WTC11 (cell line): Measurements from ENCODE around the gene GPC6. TPM values are rescaled to one million over a fixed set of nuclear protein-coding genes. Genes with fewer than 3 reads are reported as not detected.

ENCODE experiments used
- ATAC-seq: fragments of 200-7000 bp; cut with Tn5 transposase; 2 replicates; pipeline ENCODE4 v1.10.0; 2021; ENCODE audit warnings: mild to moderate bottlenecking, moderate library complexity
- CTCF ChIA-PET: fragments of 300-600 bp; sonication (Branson Sonifier 250); formaldehyde crosslinking; loops from one replicate; lab custom pipeline; 2021; ENCODE audit warnings: antibody characterized with exemption; lab: Charles Lee
- POLR2A ChIA-PET: fragments of 350-600 bp; sonication (Branson Sonifier 250); formaldehyde crosslinking; loops from one replicate; lab custom pipeline; 2021; ENCODE audit warnings: antibody characterized with exemption; lab: Charles Lee
- DNase-seq: peaks from one replicate; pipeline ENCODE4 v3.0.0; 2021; ENCODE audit warnings: low spot score
- H3K27ac Mint-ChIP-seq: 2 replicates; pipeline ENCODE4 v1.8.0; 2021; ENCODE audit warnings: mixed read lengths
- H3K27me3 Mint-ChIP-seq: 2 replicates; pipeline ENCODE4 v1.8.0; 2021; ENCODE audit warnings: low read depth, mild to moderate bottlenecking, moderate library complexity, mixed read lengths
- H3K36me3 Mint-ChIP-seq: 2 replicates; pipeline ENCODE4 v1.8.0; 2021; ENCODE audit warnings: mixed read lengths
- H3K4me1 Mint-ChIP-seq: 2 replicates; pipeline ENCODE4 v1.8.0; 2022; ENCODE audit warnings: mixed read lengths
- H3K4me3 Mint-ChIP-seq: 2 replicates; pipeline ENCODE4 v1.8.0; 2021; ENCODE audit warnings: mild to moderate bottlenecking, moderate library complexity, mixed read lengths
- H3K9me3 Mint-ChIP-seq: 2 replicates; pipeline ENCODE4 v1.8.0; 2021; ENCODE audit warnings: mixed read lengths
- AFF4 ChIP-seq: sonication (generic); formaldehyde crosslinking; IDR thresholded peaks from 2 replicates; pipeline ENCODE4 v1.8.1; 2023; ENCODE audit warnings: mild to moderate bottlenecking, missing genetic modification reagents, borderline replicate concordance
- ATF2 ChIP-seq: sonication (generic); formaldehyde crosslinking; IDR thresholded peaks from 2 replicates; pipeline ENCODE4 v1.8.1; 2022; ENCODE audit warnings: low read depth, missing genetic modification reagents, borderline replicate concordance
- CBFB ChIP-seq: sonication (generic); formaldehyde crosslinking; IDR thresholded peaks from 2 replicates; pipeline ENCODE4 v1.8.1; 2022; ENCODE audit warnings: mild to moderate bottlenecking, low read depth, missing genetic modification reagents
- CREB1 ChIP-seq: sonication (generic); formaldehyde crosslinking; IDR thresholded peaks from 2 replicates; pipeline ENCODE4 v1.8.0; 2023; ENCODE audit warnings: mild to moderate bottlenecking, missing genetic modification reagents
- CREM ChIP-seq: sonication (generic); formaldehyde crosslinking; IDR thresholded peaks from 2 replicates; pipeline ENCODE4 v1.8.1; 2022; ENCODE audit warnings: mild to moderate bottlenecking, missing genetic modification reagents, moderate library complexity
- GABPB1 ChIP-seq: sonication (generic); formaldehyde crosslinking; IDR thresholded peaks from 2 replicates; pipeline ENCODE4 v1.8.1; 2023; ENCODE audit warnings: mild to moderate bottlenecking, missing genetic modification reagents
- IRF2 ChIP-seq: sonication (generic); formaldehyde crosslinking; IDR thresholded peaks from 2 replicates; pipeline ENCODE4 v1.8.0; 2022; ENCODE audit warnings: low read depth, missing genetic modification reagents, borderline replicate concordance
- KAT7 ChIP-seq: sonication (generic); formaldehyde crosslinking; IDR thresholded peaks from 2 replicates; pipeline ENCODE4 v1.8.1; 2023; ENCODE audit warnings: missing genetic modification reagents, mild to moderate bottlenecking, borderline replicate concordance
- NR2C2 ChIP-seq: sonication (generic); formaldehyde crosslinking; IDR thresholded peaks from 2 replicates; pipeline ENCODE4 v1.8.0; 2022; ENCODE audit warnings: mild to moderate bottlenecking, missing genetic modification reagents
- NR3C1 ChIP-seq: sonication (generic); formaldehyde crosslinking; conservative IDR thresholded peaks from 2 replicates; pipeline ENCODE4 v1.8.1; 2023; ENCODE audit warnings: low read depth, mild to moderate bottlenecking, missing genetic modification reagents
- PREB ChIP-seq: sonication (generic); formaldehyde crosslinking; IDR thresholded peaks from 2 replicates; pipeline ENCODE4 v1.8.1; 2022; ENCODE audit warnings: mild to moderate bottlenecking, missing genetic modification reagents, moderate library complexity, borderline replicate concordance
- SMAD4 ChIP-seq: sonication (generic); formaldehyde crosslinking; IDR thresholded peaks from 2 replicates; pipeline ENCODE4 v1.8.0; 2022; ENCODE audit warnings: mild to moderate bottlenecking, missing genetic modification reagents
- SOX15 ChIP-seq: fragments of 250-450 bp; sonication (Bioruptor Pico); IDR thresholded peaks from 2 replicates; pipeline ENCODE4 v1.9.0; 2021; ENCODE audit warnings: mild to moderate bottlenecking
- TCF7 ChIP-seq: sonication (generic); formaldehyde crosslinking; IDR thresholded peaks from 2 replicates; pipeline ENCODE4 v1.8.0; 2022; ENCODE audit warnings: mild to moderate bottlenecking, low read depth, missing genetic modification reagents, moderate library complexity
- TEAD1 ChIP-seq: sonication (generic); formaldehyde crosslinking; IDR thresholded peaks from 2 replicates; pipeline ENCODE4 v1.8.0; 2022; ENCODE audit warnings: mild to moderate bottlenecking, missing genetic modification reagents
- TP53 ChIP-seq: sonication (generic); formaldehyde crosslinking; IDR thresholded peaks from 2 replicates; pipeline ENCODE4 v1.8.1; 2023; ENCODE audit warnings: mild to moderate bottlenecking, missing genetic modification reagents
- ZBTB21 ChIP-seq: sonication (generic); formaldehyde crosslinking; IDR thresholded peaks from 2 replicates; pipeline ENCODE4 v1.8.1; 2023; ENCODE audit warnings: mild to moderate bottlenecking, missing genetic modification reagents, borderline replicate concordance
- ZNF138 ChIP-seq: sonication (generic); formaldehyde crosslinking; conservative IDR thresholded peaks from 2 replicates; pipeline ENCODE4 v1.8.1; 2022; ENCODE audit warnings: mild to moderate bottlenecking, moderate library complexity, missing genetic modification reagents
- ZNF671 ChIP-seq: fragments of 250-450 bp; sonication (Bioruptor Pico); IDR thresholded peaks from 2 replicates; pipeline ENCODE4 v1.8.0; 2021; ENCODE audit warnings: mild to moderate bottlenecking
- total RNA-seq: library from RNA; stranded (reverse); gene quantifications from 3 replicates; pipeline ENCODE4 v1.2.3, GENCODE V29; 2021
- TF ChIP-seq, protein P1 (sequence below): sonication (generic); formaldehyde crosslinking; IDR thresholded peaks from 2 replicates; pipeline ENCODE4 v1.8.1; 2023; ENCODE audit warnings: mild to moderate bottlenecking, missing genetic modification reagents
- TF ChIP-seq, protein P2 (sequence below): sonication (generic); formaldehyde crosslinking; conservative IDR thresholded peaks from 2 replicates; pipeline ENCODE4 v1.8.1; 2023; ENCODE audit warnings: mild to moderate bottlenecking, low read depth, missing genetic modification reagents, moderate library complexity
- TF ChIP-seq, protein P3 (sequence below): sonication (generic); formaldehyde crosslinking; IDR thresholded peaks from 2 replicates; pipeline ENCODE4 v1.8.1; 2023; ENCODE audit warnings: mild to moderate bottlenecking, moderate library complexity, missing genetic modification reagents
- TF ChIP-seq, protein P4 (sequence below): sonication (generic); formaldehyde crosslinking; IDR thresholded peaks from 2 replicates; pipeline ENCODE4 v1.8.1; 2023; ENCODE audit warnings: mild to moderate bottlenecking, missing genetic modification reagents, moderate library complexity

The GPC6 gene
- total RNA-seq, 1 experiment from 2014 or later: 19.5 TPM

DNA sequence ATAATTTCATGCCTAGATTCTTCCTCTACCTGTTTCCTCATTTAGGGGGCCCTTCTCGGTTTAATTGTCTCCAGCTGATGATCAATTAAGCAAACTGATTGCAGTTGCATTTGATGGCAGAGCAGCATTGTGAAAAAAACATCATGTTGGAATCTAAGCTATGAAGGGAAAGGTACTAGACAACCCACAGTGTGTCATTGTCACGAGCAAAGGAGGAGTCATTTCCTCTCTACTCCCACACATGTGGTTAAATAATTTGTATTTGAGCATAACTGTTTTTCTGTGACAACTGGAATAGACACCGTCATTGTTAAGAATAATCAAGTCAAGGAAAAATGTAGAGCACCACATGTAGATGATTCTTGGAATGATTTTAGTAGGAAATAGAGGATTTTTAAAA is 1012.5 kb downstream of the GPC6 start:
- Mint-ChIP-seq H3K27me3 (no peaks in the 10 kb centered on the region), H3K9me3 (no peaks in the 10 kb centered on the region), H3K27ac (no peak overlapping the region), H3K36me3 (no peaks in the 10 kb centered on the region), H3K4me3 (no peak overlapping the region), H3K4me1 (peaks cover 16% of the 10 kb centered on the region)
- POLR2A ChIA-PET: no interaction called here
- no peak for ATAC-seq
- CTCF ChIA-PET: no interaction called here
- DNase-seq: no peak
- no peak for TF ChIP-seq NR2C2 (CRISPR knock-in tag)
- TF ChIP-seq KAT7 (CRISPR knock-in tag): no peak
- no peak for TF ChIP-seq TP53
- no peak for TF ChIP-seq TEAD1
- TF ChIP-seq, protein P1, sequence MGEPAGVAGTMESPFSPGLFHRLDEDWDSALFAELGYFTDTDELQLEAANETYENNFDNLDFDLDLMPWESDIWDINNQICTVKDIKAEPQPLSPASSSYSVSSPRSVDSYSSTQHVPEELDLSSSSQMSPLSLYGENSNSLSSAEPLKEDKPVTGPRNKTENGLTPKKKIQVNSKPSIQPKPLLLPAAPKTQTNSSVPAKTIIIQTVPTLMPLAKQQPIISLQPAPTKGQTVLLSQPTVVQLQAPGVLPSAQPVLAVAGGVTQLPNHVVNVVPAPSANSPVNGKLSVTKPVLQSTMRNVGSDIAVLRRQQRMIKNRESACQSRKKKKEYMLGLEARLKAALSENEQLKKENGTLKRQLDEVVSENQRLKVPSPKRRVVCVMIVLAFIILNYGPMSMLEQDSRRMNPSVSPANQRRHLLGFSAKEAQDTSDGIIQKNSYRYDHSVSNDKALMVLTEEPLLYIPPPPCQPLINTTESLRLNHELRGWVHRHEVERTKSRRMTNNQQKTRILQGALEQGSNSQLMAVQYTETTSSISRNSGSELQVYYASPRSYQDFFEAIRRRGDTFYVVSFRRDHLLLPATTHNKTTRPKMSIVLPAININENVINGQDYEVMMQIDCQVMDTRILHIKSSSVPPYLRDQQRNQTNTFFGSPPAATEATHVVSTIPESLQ (CRISPR knock-in tag): no peak
- no peak for TF ChIP-seq IRF2 (CRISPR knock-in tag)
- no peak for TF ChIP-seq ZBTB21 (CRISPR knock-in tag)
- TF ChIP-seq AFF4 (CRISPR knock-in tag): no peak
- no peak for TF ChIP-seq TCF7 (CRISPR knock-in tag)
- TF ChIP-seq CREB1 (CRISPR knock-in tag): no peak
- no peak for TF ChIP-seq SMAD4 (CRISPR knock-in tag)
- no peak for TF ChIP-seq CREM (CRISPR knock-in tag)
- no peak for TF ChIP-seq ZNF138 (CRISPR knock-in tag)
- no peak for TF ChIP-seq SOX15 (CRISPR knock-in tag)
- TF ChIP-seq GABPB1: no peak
- no peak for TF ChIP-seq CBFB (CRISPR knock-in tag)
- TF ChIP-seq NR3C1: no peak
- TF ChIP-seq ZNF671: no peak

DNA sequence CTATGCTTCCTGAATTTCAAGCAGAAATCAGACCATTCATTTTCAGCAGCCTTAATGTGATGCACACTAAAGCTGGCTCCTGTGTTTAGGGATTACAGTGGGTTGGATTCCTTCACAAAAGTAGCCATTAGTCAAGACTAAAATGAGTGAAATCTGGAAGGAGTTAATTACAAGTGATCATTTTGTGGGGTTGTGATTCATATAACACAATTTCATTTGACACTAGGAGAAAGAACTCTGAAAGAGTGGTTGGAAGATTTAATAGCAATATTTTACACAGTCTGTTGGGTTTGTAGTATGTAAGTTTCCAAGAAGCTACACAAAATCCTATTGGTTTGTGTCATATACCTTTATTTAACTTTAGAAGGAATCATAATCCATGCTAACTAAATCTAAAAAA is 1015.9 kb downstream of the GPC6 start:
- ATAC-seq: no peak
- CTCF ChIA-PET: no interaction called here
- no peak for DNase-seq
- H3K9me3 Mint-ChIP-seq: peaks cover 20% of the 10 kb centered on the region
- H3K27ac Mint-ChIP-seq: no peak overlapping the region
- peaks cover 11% of the 10 kb centered on the region; the same call in 1 of the 2 replicates for H3K36me3 Mint-ChIP-seq
- H3K4me3 Mint-ChIP-seq: no peak overlapping the region
- no peaks in the 10 kb centered on the region for H3K27me3 Mint-ChIP-seq
- POLR2A ChIA-PET: no interaction called here
- H3K4me1 Mint-ChIP-seq: no peaks in the 10 kb centered on the region; the same call in 1 of the 2 replicates
- TF ChIP-seq, protein P2, sequence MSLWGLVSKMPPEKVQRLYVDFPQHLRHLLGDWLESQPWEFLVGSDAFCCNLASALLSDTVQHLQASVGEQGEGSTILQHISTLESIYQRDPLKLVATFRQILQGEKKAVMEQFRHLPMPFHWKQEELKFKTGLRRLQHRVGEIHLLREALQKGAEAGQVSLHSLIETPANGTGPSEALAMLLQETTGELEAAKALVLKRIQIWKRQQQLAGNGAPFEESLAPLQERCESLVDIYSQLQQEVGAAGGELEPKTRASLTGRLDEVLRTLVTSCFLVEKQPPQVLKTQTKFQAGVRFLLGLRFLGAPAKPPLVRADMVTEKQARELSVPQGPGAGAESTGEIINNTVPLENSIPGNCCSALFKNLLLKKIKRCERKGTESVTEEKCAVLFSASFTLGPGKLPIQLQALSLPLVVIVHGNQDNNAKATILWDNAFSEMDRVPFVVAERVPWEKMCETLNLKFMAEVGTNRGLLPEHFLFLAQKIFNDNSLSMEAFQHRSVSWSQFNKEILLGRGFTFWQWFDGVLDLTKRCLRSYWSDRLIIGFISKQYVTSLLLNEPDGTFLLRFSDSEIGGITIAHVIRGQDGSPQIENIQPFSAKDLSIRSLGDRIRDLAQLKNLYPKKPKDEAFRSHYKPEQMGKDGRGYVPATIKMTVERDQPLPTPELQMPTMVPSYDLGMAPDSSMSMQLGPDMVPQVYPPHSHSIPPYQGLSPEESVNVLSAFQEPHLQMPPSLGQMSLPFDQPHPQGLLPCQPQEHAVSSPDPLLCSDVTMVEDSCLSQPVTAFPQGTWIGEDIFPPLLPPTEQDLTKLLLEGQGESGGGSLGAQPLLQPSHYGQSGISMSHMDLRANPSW (CRISPR knock-in tag): no peak
- TF ChIP-seq ATF2 (no peak), NR3C1 (no peak), TEAD1 (no peak), IRF2 (CRISPR knock-in tag) (no peak), PREB (CRISPR knock-in tag) (no peak)
- TF ChIP-seq, protein P3, sequence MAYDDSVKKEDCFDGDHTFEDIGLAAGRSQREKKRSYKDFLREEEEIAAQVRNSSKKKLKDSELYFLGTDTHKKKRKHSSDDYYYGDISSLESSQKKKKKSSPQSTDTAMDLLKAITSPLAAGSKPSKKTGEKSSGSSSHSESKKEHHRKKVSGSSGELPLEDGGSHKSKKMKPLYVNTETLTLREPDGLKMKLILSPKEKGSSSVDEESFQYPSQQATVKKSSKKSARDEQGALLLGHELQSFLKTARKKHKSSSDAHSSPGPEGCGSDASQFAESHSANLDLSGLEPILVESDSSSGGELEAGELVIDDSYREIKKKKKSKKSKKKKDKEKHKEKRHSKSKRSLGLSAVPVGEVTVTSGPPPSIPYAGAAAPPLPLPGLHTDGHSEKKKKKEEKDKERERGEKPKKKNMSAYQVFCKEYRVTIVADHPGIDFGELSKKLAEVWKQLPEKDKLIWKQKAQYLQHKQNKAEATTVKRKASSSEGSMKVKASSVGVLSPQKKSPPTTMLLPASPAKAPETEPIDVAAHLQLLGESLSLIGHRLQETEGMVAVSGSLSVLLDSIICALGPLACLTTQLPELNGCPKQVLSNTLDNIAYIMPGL (CRISPR knock-in tag): no peak
- TF ChIP-seq, protein P4, sequence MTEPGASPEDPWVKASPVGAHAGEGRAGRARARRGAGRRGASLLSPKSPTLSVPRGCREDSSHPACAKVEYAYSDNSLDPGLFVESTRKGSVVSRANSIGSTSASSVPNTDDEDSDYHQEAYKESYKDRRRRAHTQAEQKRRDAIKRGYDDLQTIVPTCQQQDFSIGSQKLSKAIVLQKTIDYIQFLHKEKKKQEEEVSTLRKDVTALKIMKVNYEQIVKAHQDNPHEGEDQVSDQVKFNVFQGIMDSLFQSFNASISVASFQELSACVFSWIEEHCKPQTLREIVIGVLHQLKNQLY (CRISPR knock-in tag): no peak
